Measurements from ENCODE around the gene TNRC6C.
"Not testable (repeated sequence)": the region's sequence is repeated elsewhere in the genome, so short reads cannot be mapped to it uniquely, and the experiment has no call there.

TNRC6C gene

DNA sequence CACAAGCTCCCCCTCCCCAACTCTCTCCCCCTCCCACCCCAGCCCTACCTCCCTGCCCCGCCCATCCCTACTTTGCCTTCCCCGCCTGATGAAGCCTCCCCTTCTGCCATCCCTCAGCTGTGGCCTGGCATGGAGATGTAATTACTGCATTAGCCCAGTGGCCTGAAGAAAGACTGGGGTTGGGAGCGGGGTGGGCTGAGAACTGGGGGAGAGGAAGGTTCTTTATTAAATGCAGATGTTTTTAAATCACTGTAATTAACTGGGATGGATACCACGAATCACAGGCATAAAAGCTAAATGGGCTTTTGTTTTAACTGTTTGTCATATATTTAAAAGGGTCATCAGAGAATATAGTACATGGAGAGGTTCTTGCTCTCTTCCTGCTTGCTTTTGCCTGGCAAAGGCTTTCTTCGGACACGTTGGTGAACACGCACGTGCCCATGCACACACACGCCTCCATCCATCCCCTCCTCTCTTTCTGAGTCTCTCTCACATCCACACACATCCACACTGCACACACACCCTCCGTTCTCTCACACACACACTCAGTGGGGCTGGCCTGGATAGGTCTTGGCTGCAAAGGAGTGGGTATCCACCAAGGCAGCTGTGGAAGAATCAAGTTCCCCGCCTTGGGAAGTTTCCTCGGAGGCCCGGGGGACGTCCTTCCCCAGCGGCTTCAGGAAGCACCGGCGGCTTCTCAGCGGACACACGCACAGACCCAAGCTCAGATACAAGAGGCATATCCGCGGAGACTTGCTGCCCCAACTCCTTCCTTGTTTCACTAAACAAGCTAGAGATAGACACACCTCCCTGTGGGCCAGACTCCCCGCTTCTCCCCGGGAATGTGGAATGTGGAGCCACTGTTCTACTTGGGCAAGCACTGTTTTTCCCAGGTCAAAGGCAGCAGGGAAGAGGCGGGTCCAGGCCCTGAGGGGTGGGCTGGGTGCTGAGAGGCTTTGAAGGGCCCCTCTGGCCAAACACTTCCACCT, 27.4 kb upstream of the TNRC6C start:
- no peak overlapping the region for H3K4me3 ChIP-seq (ENCODE audit: low read depth, low read length)
- in situ Hi-C loops (cut with HindIII; ENCODE audit: low sequenced_read_pairs): no loop called here
- TF ChIP-seq CTCF (IDR thresholded peaks at IDR 0.05; ENCODE audit: low read depth, low read length): no peak
- no peak for DNase-seq (ENCODE audit: low read depth, low spot score)

- no peak overlapping the region for H3K4me3 ChIP-seq (ENCODE audit: low read depth, low read length)
- in situ Hi-C loops (cut with HindIII; ENCODE audit: low sequenced_read_pairs): no loop called here
- no peak for TF ChIP-seq CTCF (IDR thresholded peaks at IDR 0.05; ENCODE audit: low read depth, low read length)
- no peak for DNase-seq (ENCODE audit: low read depth, low spot score)
These were observed 24.6 kb upstream of the TNRC6C start for GRCh38 chr17:77933777-77934398.

GRCh38 chr17:77935121-77935571, 23.4 kb upstream of the TNRC6C start:
- in situ Hi-C loops (cut with HindIII; ENCODE audit: low sequenced_read_pairs): no loop called here
- no peak overlapping the region for H3K4me3 ChIP-seq (ENCODE audit: low read depth, low read length)
- TF ChIP-seq CTCF (IDR thresholded peaks at IDR 0.05; ENCODE audit: low read depth, low read length): no peak
- no peak for DNase-seq (ENCODE audit: low read depth, low spot score)

DNA sequence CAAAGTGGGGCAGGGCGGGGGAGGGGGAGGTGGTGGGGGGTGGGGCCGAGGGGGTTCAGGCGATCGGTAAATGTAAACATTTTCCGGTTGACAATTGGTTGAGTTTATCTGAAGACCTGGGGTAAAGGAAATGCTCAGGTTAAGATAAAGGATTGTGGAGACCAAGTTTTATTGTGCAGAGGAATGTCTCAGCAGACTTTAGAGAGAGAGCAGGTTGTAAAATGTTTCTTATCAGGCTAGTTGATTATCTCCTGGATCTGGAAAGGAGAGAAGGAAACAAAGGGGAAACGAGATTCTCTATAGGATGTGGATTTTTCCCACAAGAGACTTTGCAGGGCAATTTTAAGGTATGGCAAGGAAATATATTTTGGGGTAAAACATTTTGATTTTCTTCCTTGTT, 22.8 kb upstream of the TNRC6C start:
- H3K4me3 ChIP-seq (ENCODE audit: low read depth, low read length); in situ Hi-C loops (cut with HindIII; ENCODE audit: low sequenced_read_pairs); DNase-seq (ENCODE audit: low read depth, low spot score): not testable (repeated sequence)

DNA sequence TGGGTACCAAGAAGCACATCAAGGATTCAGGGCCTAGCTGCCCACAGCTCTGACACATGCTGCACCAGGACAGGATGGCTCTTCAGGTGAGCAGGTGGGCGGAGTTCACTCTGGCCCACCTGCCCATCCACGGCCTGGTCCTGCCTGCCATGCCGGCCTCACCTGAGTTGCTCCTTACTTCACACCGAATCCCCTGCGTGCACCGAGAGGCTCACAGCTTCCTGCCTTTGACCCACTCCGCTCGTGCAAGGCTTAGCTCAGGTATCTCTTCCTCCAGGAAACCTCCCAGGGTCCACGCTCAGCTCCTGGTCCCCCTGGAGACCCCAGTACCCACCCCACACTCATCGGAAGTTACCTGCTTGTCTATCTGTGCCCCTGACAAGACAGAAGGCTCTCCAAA, 21.6 kb upstream of the TNRC6C start:
- TF ChIP-seq CTCF (IDR thresholded peaks at IDR 0.05; ENCODE audit: low read depth, low read length): no peak
- no peak for DNase-seq (ENCODE audit: low read depth, low spot score)
- in situ Hi-C loops (cut with HindIII; ENCODE audit: low sequenced_read_pairs): no loop called here
- no peak overlapping the region for H3K4me3 ChIP-seq (ENCODE audit: low read depth, low read length)

DNA sequence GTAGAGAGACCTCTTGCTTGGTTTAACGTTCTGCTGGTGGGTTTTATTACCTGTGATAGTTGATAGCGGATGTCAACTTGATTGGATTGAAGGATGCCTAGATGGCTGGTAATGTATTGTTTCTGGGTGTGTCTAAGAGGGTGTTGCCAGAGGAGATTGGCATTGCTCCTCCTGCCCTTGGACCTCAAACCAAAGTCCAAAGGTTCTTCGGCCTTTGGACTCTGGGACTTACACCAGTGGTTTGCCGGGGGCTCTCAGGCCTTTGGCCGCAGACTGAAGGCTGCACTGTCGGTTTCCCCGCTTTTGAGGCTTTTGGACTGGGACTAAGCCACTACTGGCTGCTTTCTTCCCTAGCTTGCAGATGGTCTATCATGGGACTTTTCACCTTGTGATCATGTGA, 17.5 kb upstream of the TNRC6C start:
- in situ Hi-C loops (cut with HindIII; ENCODE audit: low sequenced_read_pairs): no loop called here
- H3K4me3 ChIP-seq (ENCODE audit: low read depth, low read length): no peak overlapping the region
- no peak for TF ChIP-seq CTCF (IDR thresholded peaks at IDR 0.05; ENCODE audit: low read depth, low read length)
- DNase-seq (ENCODE audit: low read depth, low spot score): no peak
